Mucosa of descending colon (tissue), 3 donors: ENCODE results near the gene TRNP1. TPM values are rescaled to one million over a fixed set of nuclear protein-coding genes. Genes with fewer than 3 reads are reported as not detected.

ENCODE experiments used
- ATAC-seq: fragments of 200-7000 bp; cut with Tn5 transposase; one replicate; pipeline ENCODE4 v1.9.1; 2020; ENCODE audit warnings: mild to moderate bottlenecking, moderate library complexity
- DNase-seq, 3 donors: peaks; one replicate each; pipeline ENCODE4 v3.0.0-alpha.2; 2020
- H3K36me3 ChIP-seq: fragments of 200-600 bp; one replicate; pipeline ENCODE4 v1.8.0; 2021; ENCODE audit warnings: low read depth, mild to moderate bottlenecking
- H3K4me1 ChIP-seq: fragments of 200-600 bp; one replicate; pipeline ENCODE4 v1.8.0; 2021; ENCODE audit warnings: low read depth, mild to moderate bottlenecking
- H3K4me3 ChIP-seq: fragments of 200-600 bp; one replicate; pipeline ENCODE4 v1.8.0; 2021; ENCODE audit warnings: mild to moderate bottlenecking
- H3K9me3 ChIP-seq: fragments of 200-600 bp; one replicate; pipeline ENCODE4 v1.8.0; 2021; ENCODE audit warnings: mild to moderate bottlenecking
- intact Hi-C, 2 donors: fragments of 100-400 bp; cut with DNase I in 1 of 2; cut with micrococcal nuclease in 1 of 2; formaldehyde crosslinking; loops; one replicate each; pipeline versions ENCODE4 v1.11.0 to v1.11.1; 2022; cut with DNase I, micrococcal nuclease
- total RNA-seq, 3 donors: library from RNA; stranded (reverse); fragmentation: NEBNext Ultra II Directional in 2 of 3; extraction: Animal tissue kit (Norgen Biotek cat#: 25700) in 2 of 3; gene quantifications; one replicate each; pipeline versions ENCODE4 v1.2.1 to v1.2.4, GENCODE V29; 2021 to 2023
- TF ChIP-seq, protein P1 (sequence below): fragments of 200-600 bp; IDR thresholded peaks from one replicate; pipeline ENCODE4 v1.8.0; 2022; ENCODE audit warnings: antibody characterized with exemption, mild to moderate bottlenecking
- donor health status: DM: no; HTN: no; CAD: no; lungs with moderate emphysema.
- donor health status: DM: no; HTN: no; CAD: no.
- donor health status: DM: no; HTN: yes; CAD: no.

The TRNP1 gene
- total RNA-seq, 3 donors from 2014 or later, result 1.0 to 16.8 (median 3.0) TPM

DNA sequence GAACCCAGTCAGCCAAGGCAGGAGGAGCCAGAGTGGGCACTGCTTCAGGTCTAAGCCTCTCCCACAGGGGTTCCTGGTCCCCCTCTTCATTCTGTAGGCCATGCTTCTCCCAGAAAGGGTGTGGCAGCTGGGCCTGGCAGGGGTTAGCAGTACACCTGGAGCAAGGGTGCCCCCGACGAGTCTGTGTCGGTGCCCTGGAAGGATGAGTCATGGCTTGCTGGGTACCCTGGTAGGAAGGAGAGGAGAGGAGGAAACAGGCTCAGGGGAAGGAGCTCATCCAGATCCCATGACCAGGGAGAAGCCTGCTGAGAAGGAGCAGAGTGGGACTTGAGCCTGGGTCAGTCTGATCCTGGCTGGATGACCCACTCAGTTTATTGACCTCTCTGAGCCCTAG lies 43.6 kb upstream of the TRNP1 start:
- Histone ChIP-seq H3K36me3 (no peaks in the 10 kb centered on the region), H3K4me1 (peaks cover 8% of the 10 kb centered on the region), H3K9me3 (no peaks in the 10 kb centered on the region), H3K4me3 (no peak overlapping the region)
- peak in 1 of 3 donors; percentile 34 for DNase-seq
- peak; percentile 6 for ATAC-seq
- TF ChIP-seq, protein P1, sequence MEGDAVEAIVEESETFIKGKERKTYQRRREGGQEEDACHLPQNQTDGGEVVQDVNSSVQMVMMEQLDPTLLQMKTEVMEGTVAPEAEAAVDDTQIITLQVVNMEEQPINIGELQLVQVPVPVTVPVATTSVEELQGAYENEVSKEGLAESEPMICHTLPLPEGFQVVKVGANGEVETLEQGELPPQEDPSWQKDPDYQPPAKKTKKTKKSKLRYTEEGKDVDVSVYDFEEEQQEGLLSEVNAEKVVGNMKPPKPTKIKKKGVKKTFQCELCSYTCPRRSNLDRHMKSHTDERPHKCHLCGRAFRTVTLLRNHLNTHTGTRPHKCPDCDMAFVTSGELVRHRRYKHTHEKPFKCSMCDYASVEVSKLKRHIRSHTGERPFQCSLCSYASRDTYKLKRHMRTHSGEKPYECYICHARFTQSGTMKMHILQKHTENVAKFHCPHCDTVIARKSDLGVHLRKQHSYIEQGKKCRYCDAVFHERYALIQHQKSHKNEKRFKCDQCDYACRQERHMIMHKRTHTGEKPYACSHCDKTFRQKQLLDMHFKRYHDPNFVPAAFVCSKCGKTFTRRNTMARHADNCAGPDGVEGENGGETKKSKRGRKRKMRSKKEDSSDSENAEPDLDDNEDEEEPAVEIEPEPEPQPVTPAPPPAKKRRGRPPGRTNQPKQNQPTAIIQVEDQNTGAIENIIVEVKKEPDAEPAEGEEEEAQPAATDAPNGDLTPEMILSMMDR, result no peak
- intact Hi-C loops, result no loop called here

DNA sequence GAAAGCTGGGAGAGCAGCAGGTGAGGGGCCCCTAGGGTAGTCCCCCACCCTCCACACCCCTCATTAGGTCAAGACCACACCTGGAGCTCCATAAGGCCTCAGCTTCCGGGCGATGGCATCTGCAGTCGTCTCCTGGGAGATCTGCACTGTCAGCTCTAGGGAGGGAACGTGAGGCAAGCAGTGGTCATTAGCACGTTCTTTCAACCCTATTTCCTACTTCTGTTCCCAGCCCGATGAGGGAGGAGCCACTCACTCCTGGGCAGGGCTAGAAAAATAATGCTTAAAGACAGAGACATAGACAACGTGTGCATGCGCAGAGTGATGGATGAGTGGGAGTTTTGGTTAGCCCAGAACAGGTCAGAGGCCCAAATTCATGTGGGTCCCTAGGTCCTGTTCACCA lies 42.9 kb upstream of the TRNP1 start:
- no peaks in the 10 kb centered on the region for H3K9me3 ChIP-seq
- DNase-seq (peak in 1 of 3 donors; percentile 19), ATAC-seq (peak; percentile 3)
- H3K4me1 ChIP-seq, result peaks cover 4% of the 10 kb centered on the region
- no peak overlapping the region for H3K4me3 ChIP-seq
- intact Hi-C loops, result no loop called here
- H3K36me3 ChIP-seq, result no peaks in the 10 kb centered on the region
- TF ChIP-seq, protein P1, result no peak

DNA sequence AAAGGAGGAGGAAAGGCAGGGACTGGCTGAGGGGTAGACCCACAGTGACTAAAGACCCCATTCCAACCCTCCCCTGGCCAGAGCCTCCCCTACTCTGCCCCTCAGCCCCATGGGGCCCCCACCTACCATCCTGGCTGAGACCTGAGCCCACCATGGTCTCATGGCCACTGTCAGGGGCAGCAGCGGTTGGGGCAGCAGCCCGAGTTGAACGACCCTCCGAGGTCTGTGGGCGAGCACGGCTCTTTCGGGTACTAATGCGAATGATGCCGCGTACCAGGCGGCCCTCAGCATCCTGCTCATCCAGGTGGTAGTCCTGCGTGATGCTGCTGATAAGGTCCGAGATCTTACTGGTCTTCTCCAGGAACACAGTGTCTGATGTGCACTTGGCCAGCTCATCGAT lies 42.3 kb upstream of the TRNP1 start:
- DNase-seq (peak in 1 of 3 donors; percentile 44), ATAC-seq (no peak)
- peaks cover 3% of the 10 kb centered on the region for H3K4me1 ChIP-seq
- no peaks in the 10 kb centered on the region for H3K9me3 ChIP-seq
- intact Hi-C loops, result no loop called here
- no peaks in the 10 kb centered on the region for H3K36me3 ChIP-seq
- TF ChIP-seq, protein P1, result no peak
- no peak overlapping the region for H3K4me3 ChIP-seq

DNA sequence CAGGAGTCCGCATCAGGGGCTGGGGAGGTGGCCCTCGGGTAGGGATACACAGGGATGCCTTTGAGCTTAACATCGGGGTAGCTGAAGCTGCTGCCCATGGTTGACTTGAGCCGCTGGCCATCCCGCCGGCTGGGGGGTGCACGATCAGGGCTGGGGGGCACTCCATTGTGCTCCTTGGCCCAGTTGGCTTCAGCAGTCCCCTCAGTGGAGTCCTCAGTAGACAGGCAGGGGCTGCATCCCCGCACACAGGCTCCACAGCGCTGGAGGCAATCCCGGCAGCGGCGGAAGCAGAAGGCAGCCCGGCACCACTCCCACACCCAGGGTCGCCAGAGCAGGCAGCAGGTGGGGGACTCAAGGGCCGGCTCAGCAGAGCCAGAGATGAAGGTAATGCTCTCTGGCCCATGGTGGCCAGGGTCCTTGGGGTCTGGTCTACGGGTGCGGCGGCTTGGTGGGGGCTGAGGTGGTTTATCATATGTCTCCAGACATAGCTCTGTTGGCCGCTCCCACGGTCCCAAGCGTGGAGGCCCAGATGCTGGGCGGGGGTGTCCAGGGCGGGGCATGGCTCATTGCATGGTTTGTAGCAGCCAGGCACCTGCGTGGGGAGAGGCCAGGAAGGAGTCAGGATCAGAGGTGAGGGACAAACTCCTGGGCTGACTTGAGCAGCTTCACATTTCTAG lies 41.5 kb upstream of the TRNP1 start:
- DNase-seq (peak in 2 of 3 donors; percentile 52), ATAC-seq (peak; percentile 46)
- Histone ChIP-seq H3K36me3 (no peaks in the 10 kb centered on the region), H3K4me3 (no peak overlapping the region), H3K4me1 (no peaks in the 10 kb centered on the region), H3K9me3 (no peaks in the 10 kb centered on the region)
- intact Hi-C loops, result no loop called here
- TF ChIP-seq, protein P1, result no peak

DNA sequence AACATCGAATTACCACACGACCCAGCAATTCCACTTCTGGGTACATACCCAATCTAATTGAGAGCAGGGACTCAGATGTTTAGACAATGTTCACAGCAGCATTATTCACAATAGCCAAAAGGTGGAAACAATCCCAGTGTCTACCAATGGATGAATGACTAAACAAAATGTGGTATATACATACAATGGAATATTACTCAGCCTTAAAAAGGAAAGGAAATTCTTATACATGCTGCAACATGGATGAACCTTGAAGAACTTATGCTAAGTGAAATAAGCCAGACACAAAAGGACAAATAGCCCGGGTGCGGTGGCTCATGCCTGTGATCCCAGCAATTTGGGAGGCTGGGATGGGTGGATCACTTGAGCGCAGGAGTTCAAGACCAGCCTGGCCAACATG lies 40.1 kb upstream of the TRNP1 start:
- TF ChIP-seq, protein P1, result no peak
- Histone ChIP-seq H3K4me3 (no peak overlapping the region), H3K36me3 (no peaks in the 10 kb centered on the region), H3K4me1 (no peaks in the 10 kb centered on the region), H3K9me3 (no peaks in the 10 kb centered on the region)
- intact Hi-C loops, result no loop called here
- DNase-seq, result peak in 1 of 3 donors; percentile 3
- ATAC-seq, result no peak
